ENCODE data around the gene CYP4F22.
"Not testable (repeated sequence)": the region's sequence is repeated elsewhere in the genome, so short reads cannot be mapped to it uniquely, and the experiment has no call there.

The CYP4F22 gene

DNA sequence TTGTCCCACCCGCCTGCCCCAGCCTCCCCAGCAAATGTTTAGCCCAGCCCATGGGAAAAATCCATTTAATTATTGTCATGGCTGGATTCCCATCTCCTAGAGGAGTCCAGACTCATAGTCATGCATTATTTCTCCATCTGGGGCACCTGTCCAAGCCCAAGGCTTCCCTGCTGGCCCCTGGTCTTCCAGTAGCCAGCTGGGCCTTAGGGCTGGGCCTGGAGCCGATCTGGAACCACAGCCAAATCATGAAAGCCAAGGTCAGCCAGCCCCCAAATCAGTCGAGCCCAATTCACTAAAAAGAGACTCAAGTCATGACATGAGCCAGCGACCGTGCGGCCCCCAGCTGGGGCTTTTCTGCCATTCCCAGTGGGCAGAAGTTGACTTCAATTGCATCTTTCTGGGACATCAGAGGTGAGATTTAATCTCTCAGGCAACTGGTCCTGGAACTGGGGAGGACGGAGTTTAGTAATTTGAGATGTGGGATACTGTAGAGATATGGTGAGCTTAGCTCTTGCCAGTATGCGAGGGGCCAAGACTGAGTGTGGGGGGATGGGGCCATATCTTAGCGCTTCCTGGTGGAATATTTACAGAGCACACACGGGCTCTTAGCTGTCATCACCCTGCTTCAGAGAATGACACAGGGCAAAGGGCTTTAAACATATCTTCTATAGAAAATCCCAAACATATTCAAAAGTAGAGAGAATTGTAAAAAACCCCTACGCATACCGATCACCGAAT, 19.7 kb upstream of the CYP4F22 start:
- DNase-seq (ENCODE audit: low read depth in 2 of 3, low spot score in 1 of 3): no peak

DNA sequence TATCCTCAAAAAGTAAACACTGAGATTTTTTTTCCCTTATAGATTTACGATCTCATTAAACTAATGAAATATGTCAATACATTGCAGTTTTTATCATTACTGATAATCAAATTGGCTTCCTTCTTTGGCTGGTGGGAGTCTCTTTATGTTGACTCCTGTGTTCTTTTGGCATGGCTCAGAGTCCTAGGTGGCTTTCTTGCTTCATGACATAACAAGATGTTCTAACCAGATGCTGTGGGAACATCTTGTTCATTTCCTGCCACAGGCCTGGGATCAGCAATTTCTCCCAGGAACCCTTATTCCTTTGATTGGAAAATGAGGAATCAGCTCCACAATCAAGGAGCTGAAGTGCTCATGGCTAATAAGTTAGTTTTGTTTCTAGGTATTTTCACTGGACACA, 13.2 kb upstream of the CYP4F22 start:
- DNase-seq (ENCODE audit: low read depth in 2 of 3, low spot score in 1 of 3): no peak

DNA sequence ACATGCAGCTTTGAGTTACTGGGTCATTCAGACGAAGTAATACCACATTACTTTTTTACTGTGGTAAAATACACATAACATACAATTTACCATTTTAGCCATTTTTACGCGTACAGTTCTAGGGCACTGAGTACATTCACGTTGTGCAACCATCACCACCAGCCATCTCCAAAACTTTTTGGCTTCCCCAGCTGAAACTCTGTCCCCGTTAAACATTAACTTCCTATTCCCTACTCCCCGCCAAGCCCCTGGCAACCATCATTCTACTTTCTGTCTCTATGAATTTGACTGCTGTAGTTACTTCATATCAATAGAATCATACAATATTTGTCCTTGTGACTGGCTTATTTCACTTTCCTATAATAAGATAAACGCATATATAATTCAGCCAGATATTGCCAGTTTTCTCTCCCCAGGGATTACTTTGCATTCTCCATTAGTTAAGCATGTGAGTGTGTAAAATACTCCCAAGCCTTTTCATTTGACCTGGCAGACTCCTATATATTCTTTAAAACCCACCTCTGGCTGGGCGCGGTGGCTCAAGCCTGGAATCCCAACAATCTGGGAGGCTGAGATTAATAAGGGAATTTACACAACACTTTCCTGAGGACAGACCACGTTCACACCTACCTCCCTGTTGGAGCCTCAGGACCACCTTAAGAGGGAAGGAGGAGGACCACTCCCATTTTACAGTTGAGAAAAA, 10.0 kb upstream of the CYP4F22 start:
- DNase-seq (ENCODE audit: low read depth in 2 of 3, low spot score in 1 of 3): no peak

GRCh38 chr19:15498910-15499309, 9.4 kb upstream of the CYP4F22 start:
- no peak for DNase-seq (ENCODE audit: low read depth in 2 of 3, low spot score in 1 of 3)

- DNase-seq (ENCODE audit: low read depth in 2 of 3, low spot score in 1 of 3): no peak
These were observed 6.7 kb upstream of the CYP4F22 start for GRCh38 chr19:15501596-15501995.

DNA sequence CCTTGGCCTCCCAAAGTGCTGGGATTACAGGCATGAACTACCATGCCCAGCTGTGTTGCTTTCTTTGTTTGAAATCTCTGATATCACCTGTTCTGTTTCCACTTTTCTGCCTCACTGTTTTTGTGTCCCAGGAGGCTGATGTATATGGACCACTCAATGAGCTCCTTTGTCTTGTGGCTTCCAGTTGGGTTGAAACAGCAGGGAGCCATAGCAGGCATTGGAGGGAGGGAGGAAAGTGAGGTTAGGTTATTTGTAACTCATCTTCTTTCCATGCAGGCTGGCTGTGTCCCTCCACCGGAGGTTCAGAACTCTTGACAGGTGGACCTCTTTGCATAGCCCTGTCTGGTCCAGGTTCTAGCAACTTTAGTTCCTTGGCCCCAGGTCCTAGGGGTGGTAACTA, 6.1 kb upstream of the CYP4F22 start:
- no peak for DNase-seq (ENCODE audit: low read depth in 2 of 3, low spot score in 1 of 3)

- no peak for DNase-seq (ENCODE audit: low read depth in 2 of 3, low spot score in 1 of 3)
These were observed 2.2 kb upstream of the CYP4F22 start for GRCh38 chr19:15506074-15506571.

GRCh38 chr19:15507068-15508034, 974 bp upstream of the CYP4F22 start:
- DNase-seq (ENCODE audit: low read depth in 2 of 3, low spot score in 1 of 3): no peak

GRCh38 chr19:15511671-15512424, 3.5 kb downstream of the CYP4F22 start:
- no peak for DNase-seq (ENCODE audit: low read depth in 2 of 3, low spot score in 1 of 3)

DNA sequence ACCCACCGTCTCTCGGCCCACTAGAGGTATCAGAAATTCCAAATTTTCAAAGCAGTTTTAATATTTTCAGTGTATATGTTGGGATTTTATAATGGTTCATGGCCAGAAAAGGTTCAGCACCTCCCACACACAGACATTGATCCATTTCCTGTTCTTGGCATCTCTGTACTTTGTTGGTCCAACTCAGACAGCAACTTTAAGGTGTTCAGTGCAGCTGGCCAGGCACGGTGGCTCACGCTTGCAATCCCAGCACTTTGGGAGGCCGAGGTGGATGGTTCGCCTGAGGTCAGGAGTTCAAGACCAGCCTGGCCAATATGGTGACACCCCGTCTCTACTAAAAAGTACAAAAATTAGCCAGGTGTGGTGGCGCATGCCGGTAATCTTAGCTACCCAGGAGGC, 6.9 kb downstream of the CYP4F22 start:
- not testable (repeated sequence) for DNase-seq (ENCODE audit: low read depth in 2 of 3, low spot score in 1 of 3)

GRCh38 chr19:15516363-15516762, 8.0 kb downstream of the CYP4F22 start:
- DNase-seq (ENCODE audit: low read depth in 2 of 3, low spot score in 1 of 3): no peak

DNA sequence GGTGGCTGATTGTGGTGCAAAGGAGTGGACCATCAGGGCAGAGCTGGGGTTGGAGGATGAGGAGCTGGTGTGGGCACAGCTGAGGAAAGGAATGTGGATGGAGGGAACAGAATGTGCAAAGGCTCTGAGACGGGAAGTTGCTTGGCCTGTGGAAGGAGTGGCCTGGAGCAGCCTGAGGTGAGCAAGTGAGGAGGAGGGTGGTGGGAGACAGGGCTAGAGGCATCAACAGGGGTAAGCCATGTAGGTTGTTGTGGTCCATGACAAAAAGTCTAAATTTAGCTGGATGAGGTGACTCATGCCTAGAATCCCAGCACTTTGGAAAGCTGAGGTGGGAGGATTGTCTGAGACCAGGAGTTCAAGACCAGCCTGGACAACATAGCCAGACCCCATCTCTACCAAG, 9.5 kb downstream of the CYP4F22 start:
- no peak for DNase-seq (ENCODE audit: low read depth in 2 of 3, low spot score in 1 of 3)

DNA sequence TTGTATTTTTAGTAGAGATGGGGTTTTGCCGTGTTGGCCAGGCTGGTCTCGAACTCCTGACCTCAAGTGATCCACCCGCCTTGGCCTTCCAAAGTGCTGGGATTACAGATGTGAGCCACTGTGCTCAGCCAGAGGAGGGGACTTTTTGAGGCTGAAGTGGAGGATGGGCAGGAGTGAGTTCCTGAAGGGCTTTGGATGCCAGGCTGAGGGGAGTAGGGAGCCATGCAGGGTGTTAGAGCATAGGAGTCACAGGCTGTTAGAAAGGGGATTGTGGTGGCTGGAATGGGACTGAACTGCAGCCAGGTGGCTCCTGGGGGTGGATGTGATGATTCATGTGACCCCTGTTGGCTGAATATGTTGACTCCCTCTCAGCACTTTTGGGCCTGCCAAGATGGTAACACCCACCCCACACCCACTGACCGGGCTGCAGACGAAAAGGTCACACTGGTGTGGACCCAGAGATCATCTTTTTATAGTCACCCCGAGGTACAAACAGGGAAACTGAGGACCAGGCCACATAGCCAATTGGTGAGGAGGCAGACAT, 11.2 kb downstream of the CYP4F22 start:
- DNase-seq (ENCODE audit: low read depth in 2 of 3, low spot score in 1 of 3): no peak

GRCh38 chr19:15524781-15525180, 16.5 kb downstream of the CYP4F22 start:
- DNase-seq (ENCODE audit: low read depth in 2 of 3, low spot score in 1 of 3): no peak

GRCh38 chr19:15525291-15525690, 17.0 kb downstream of the CYP4F22 start:
- DNase-seq (ENCODE audit: low read depth in 2 of 3, low spot score in 1 of 3): no peak

DNA sequence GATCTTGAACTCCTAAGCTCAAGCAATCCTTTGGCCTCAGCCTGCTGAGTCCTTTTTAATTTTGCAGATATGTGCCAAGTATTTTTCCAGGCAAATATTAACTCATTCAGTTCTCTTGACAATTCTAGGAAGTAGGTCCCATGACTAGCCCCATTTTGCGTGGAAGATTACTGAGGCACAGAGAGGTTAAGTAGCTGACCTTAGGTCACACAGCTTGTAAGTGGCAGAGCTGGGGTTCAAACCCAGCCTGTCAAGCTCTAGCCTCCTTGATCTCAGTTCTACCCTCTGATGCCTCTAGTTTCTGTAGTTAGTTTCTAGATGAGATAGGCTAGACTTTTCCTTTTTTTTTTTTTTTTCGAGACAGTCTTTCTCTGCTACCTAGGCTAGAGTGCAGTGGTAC, 18.1 kb downstream of the CYP4F22 start:
- DNase-seq (ENCODE audit: low read depth in 2 of 3, low spot score in 1 of 3): no peak

GRCh38 chr19:15527705-15528104, 19.4 kb downstream of the CYP4F22 start:
- DNase-seq (ENCODE audit: low read depth in 2 of 3, low spot score in 1 of 3): no peak

DNA sequence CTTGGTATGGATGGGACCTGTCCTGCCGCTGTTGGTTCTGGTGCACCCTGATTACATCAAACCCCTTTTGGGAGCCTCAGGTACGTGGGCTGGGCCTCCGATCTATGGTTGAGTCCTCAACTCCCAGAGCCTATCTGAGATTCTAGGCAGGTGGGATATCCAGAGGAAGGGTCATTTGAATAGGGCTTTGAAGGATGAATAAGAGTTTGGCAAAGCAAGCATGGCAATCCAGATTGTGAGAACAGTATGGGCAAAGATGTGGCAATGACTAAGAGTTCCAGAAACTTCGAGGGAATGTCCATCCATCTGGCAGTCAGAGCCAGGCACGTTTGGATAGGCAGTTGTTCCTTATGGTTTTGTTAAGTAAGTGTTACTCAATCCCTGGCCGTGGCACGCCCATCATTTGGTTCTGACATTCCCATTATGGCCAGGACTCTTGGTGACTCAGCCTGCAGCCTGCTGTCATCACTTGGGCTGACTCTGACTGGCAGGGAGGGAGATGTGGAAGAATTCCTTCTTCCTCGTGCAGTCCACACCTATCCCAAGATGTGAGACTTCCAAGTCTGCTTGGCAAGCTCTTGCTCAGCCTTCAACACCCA, 21.5 kb downstream of the CYP4F22 start:
- no peak for DNase-seq (ENCODE audit: low read depth in 2 of 3, low spot score in 1 of 3)

DNA sequence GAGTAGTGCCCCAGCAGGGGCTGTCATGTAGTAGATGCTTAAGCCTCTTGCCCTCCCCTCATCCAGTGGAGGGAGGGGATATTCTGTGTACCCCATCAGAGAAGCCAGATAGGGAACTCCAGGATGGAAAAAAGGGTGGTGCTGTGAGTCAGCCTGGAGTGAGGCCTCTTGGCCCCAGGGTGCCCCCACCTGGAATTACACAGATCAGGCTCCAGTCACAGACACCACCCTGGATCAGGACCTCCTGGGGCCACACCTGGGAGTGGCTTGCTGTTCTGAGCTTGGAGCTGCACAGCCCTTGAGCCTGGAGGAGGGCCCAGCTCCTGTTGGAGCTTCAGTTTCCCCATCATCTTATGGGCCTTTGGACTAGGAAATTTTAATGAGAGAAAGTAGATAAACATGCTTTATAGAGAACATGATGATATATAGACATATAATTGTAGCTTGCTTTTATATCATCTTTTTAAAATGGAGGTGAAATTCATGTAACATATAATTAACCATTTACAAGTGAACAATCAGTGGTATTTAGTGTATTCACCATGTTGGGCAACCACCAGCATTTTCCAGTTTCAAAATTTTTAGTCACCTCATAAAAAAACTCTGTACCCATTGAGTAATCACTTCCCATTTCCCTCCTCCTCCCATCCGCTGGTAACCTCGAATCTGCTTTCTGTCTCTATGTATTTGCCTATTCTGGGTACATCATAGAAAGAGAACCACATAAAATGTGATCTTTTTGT, 24.6 kb downstream of the CYP4F22 start:
- no peak for DNase-seq (ENCODE audit: low read depth in 2 of 3, low spot score in 1 of 3)

- DNase-seq (ENCODE audit: low read depth in 2 of 3, low spot score in 1 of 3): not testable (repeated sequence)
These were observed 25.2 kb downstream of the CYP4F22 start for GRCh38 chr19:15533522-15533830.

Data from stimulated activated CD4-positive, alpha-beta T cell treated with anti-CD3 and anti-CD28 coated beads, Interleukin-12 subunit alpha, Interleukin-12 subunit beta, amount 100 ng/mL, for 48 hours (primary cell).